Esophagus mucosa (tissue), 1 donor: ENCODE measurements around the gene PRR5. TPM values are rescaled to one million over a fixed set of nuclear protein-coding genes. Genes with fewer than 3 reads are reported as not detected.

Source experiments
- ATAC-seq: fragments of 200-7000 bp; cut with Tn5 transposase; one replicate; pipeline ENCODE4 v1.9.1; 2020
- total RNA-seq: library from RNA; stranded (reverse); gene quantifications from one replicate; pipeline ENCODE4 v1.2.4, GENCODE V29; 2023
- donor health status: DM: yes; HTN: yes; CAD: no.

The PRR5 gene
- total RNA-seq, 1 donor from 2014 or later: 11.1 TPM

- ATAC-seq: no peak
Observed at GRCh38 chr22:44718418-44718817, 16.4 kb downstream of the PRR5 start.

- no peak for ATAC-seq
Observed at GRCh38 chr22:44719586-44720368, 17.8 kb downstream of the PRR5 start.

- no peak for ATAC-seq
Observed at GRCh38 chr22:44721213-44721612, 19.2 kb downstream of the PRR5 start.

GRCh38 chr22:44722611-44723010 is 20.6 kb downstream of the PRR5 start:
- ATAC-seq: no peak

GRCh38 chr22:44723801-44724200 is 21.8 kb downstream of the PRR5 start:
- no peak for ATAC-seq

DNA sequence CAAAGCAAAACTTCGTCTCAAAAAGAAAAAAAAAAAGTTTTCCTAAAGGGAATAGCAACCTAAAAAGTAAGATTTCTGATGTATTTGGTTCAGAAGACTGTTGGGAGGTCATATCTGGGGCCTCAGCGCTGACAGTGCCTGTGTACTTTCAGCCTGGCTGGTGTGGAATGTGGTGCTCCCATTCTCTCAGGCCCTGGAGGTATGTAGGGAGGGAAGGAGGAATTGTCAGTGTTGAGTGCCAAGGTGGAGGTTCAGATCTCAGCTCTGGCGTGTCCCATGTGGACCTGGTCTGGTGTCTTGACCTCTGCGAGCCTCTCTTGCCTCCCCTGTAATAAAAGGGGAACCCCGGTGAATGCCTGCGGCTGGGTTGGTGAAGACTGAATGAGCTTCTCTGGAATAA is 22.4 kb downstream of the PRR5 start:
- no peak for ATAC-seq

DNA sequence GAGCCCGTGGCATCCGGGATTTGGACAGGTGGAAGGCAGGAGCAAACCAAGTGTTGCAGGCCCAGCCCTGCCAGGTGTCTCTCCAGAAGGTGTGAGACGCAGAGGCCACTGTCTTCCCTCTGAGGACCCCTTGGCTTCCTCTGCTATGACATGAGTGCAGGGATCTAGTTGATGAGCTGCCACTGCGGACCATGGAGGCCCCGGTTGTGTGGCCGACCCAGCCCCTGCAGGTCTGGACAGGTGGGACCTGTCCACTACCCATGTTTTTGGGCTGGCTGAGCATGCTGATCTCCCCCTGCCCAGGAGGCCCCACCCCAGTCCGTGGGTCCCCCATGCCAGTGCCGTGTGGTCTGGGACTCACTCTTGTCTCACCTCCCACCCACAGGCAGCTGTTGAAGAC is 22.9 kb downstream of the PRR5 start:
- no peak for ATAC-seq

DNA sequence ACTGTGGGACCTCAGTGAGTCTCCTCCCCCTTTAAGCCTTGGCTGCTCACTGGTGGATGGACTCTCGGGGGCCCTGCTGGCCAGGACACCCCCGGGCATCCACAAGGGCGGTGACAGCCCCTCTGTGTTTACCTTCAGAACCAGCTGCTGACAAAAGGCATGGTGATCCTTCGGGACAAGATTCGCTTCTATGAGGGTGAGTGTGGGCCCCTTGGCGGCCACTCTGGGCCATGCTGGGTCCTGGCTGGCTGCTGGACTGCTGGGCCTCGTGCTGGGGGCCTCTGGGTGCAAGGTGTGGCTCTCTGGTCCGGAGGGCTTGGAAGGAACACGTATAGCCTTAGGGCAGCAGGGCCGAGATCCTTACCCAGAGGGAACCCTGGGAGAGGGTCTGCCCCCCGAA is 24.4 kb downstream of the PRR5 start:
- ATAC-seq: no peak

DNA sequence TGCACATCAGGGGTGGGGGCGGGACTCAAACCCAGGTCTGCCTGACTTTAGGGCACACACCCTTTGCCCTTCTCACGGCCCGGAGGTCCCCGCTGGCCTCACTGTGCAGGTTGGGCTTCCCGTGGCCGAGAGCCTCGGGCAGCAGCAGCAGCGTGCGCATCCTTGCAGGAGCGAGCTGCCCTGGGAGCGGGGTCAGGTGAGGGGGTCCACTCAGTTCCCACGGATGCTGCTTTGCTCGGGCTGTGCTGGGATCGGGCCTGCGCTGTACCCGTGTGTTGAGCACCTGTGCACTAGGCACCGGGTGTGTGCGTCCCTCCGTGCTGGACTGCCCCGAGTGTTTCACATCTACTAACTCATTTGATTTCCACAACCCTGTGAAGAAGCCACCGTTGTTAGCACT is 25.1 kb downstream of the PRR5 start:
- no peak for ATAC-seq

DNA sequence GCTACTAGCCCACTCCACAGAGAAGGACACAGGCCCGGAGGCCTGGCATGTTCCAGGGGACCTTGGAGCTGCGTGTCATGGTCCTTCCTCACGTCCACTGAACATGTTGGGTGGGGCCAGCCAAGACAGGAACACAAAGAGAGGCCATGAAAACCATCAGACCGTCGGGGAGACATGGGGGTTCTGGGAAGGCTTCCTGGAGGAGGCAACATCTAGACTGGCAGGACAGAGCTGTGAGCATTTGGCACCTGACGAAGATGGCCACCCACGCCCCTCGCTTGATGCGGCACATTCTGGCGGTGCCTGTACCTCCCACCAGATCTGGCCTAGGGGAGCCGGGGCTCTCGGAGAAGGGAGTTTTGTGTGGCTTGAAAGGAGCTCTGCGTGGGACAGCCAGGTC is 25.7 kb downstream of the PRR5 start:
- ATAC-seq: no peak

DNA sequence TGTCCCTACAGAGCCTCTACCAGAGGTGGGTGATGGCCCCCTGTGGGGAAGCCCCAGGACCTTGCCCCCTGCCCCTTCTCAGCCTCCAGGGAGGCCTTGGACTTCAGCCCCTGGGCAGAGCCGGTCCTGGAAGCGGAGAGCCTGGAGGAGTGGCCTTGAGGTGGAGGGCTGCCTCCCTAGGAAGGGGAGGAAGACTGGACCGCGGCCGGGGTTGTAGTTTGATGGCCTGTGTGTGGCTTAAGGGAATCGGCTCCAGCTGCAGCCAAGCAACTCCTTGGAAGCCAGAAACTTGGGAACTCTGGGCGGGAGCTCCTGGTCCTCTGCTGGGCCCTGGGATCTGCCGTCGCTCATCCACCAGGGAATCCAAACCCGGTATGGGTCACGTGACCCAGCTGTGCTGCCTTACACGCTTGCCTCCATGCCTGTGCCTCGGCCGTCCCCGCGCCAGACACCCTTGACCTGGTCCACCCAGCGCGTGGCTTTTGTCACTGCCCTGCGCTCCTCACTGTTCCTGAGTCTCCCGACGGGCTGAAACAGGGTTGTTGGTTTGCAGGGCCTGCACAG is 26.8 kb downstream of the PRR5 start:
- no peak for ATAC-seq

- peak; percentile 5 for ATAC-seq
Observed at GRCh38 chr22:44729391-44730021, 27.5 kb downstream of the PRR5 start.

- ATAC-seq: no peak
Observed at GRCh38 chr22:44730022-44730393, 28.0 kb downstream of the PRR5 start.

DNA sequence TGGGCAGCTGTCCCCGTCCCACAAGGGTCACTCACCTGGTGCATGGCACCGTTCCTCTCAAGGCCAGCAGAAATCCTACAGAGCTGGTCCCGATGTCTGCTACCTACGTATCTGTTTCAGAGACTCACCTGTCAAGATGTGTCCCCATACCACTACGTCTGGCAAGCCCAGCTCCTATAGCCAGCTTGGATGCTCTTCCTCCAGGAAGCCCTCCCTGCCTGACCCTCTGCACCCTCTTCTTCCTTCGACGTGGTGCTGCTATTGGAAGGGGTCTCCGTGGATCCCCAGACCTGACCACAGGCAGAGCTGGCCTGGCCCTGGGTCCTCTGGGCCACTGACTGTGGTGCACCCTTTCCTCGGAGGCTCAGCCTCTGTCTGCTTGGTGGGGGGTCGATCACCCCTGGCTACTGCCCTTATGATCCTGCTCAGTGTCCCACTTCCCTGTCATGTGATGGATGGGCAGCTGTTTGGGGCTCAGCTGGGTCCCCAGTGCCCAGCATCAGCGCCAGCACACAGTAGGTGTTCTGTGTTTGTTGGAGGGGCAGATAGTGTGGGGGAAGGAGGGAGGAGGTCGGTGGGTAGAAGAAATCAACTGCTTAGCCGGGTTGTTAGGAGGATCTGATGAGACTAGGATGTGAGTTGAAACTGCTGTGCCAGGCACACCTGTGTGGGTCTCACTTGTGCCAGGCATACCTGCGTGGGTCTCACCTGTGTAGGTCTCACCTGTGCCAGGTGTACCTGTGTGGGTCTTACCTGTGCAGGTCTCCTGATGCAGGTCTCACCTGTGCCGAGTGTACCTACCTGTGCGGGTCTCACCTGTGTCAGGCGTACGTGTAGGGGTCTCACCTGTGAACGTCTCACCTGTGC is 28.7 kb downstream of the PRR5 start:
- ATAC-seq: no peak

DNA sequence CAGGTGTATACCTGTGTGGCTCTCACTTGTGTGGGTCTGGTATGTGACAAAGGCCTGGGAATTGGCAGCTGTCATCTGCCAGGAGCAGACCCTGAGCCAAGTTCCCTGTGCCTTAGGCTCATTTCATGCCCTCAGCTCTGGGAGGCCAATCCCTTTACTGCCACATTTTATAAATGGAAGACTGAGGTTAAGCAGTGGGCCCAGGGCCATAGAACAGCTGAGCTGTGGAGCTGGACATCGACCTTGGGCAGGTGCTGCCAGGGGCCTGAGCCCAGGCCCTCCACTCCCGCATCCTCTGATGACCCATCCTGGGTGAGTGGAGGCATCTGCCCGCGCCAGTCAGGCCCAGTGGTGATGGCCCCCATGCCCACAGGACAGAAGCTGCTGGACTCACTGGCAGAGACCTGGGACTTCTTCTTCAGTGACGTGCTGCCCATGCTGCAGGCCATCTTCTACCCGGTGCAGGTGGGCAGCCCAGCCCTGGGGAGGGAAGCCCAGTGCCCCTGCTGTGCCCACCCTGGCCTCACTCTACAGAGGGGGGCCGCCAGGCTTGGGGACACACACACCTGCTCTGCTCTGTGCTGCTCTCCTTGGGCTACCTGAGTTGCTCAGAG is 29.5 kb downstream of the PRR5 start:
- no peak for ATAC-seq

DNA sequence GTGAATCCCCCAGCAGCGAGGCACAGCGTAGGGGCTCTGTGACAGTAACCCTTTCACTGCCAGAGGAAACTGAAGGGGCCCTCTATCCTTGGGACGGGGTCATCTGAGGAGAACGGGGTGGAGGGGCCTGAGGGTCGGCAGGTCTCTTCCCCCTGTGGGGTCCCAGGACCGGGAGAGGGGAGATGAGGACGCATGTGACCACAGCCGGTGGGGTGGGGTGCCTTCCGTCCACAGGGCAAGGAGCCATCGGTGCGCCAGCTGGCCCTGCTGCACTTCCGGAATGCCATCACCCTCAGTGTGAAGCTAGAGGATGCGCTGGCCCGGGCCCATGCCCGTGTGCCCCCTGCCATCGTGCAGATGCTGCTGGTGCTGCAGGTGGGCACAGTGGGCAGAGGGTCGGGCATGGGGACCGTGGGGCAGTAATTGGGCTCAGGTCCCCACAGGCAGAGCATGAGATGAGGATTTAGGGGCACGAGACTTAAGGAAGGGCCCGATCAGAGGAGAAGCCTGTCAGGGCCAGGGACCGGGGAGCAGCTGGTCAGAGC is 30.1 kb downstream of the PRR5 start:
- no peak for ATAC-seq

DNA sequence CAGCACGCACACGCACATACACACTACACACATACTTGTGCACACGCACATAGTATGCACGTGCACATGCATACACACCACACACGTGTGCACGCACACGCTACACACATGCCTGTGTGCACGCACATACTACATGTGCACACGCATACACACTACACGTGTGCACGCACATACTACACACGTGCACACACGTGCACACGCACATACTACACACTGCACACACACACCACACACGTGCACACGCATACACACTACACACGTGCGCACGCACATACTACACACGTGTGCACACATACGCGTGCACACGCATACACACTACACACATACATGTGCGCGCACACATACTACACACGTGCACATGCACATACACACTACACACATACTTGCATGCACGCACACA is 30.7 kb downstream of the PRR5 start:
- ATAC-seq: no peak

- no peak for ATAC-seq
Observed at GRCh38 chr22:44733426-44734106, 31.6 kb downstream of the PRR5 start.

- ATAC-seq: no peak
Observed at GRCh38 chr22:44734278-44734677, 32.3 kb downstream of the PRR5 start.

GRCh38 chr22:44734801-44735517 is 33.0 kb downstream of the PRR5 start:
- no peak for ATAC-seq
